Measurements from ENCODE around the gene AIFM3. TPM values are rescaled to one million over a fixed set of nuclear protein-coding genes. Genes with fewer than 3 reads are reported as not detected.

Gene AIFM3
- total RNA-seq, 4 donors from 2014 or later, result 0.11 to 2.0 (median 0.80) TPM

DNA sequence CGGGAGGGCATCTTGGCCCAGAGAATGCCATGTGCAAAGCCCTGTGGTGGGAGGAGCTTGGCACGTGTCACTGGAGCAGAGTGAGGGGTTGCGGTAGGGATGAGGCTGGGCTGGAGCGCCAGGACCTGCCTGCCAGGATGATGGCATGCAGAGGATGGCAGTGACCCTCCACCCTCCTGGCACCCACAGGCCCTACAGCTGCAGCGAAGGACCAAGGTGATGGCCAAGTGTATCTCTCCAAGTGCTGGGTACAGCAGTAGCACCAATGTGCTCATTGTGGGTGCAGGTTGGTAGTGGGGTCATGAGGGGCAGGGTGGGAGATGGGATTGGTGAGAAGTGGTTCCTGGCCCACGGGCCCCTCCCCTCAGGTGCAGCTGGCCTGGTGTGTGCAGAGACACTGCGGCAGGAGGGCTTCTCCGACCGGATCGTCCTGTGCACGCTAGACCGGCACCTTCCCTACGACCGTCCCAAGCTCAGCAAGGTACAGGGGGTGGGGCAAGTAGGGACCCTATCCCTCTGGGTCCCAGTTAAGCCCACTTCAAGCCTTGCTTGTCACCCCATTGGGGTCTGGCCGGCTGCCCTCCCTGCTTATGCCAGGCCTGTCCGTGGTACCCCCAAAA, 7.4 kb downstream of the AIFM3 start:
- H3K27me3 ChIP-seq, result no peaks in the 10 kb centered on the region
- 64 to 65% methylated on average over 7 to 16 of the region's 16 CpGs for WGBS, 2 donors
- no peak for DNase-seq
- no peak for TF ChIP-seq POLR2A (IDR thresholded peaks at IDR 0.05)
- TF ChIP-seq, protein P1, sequence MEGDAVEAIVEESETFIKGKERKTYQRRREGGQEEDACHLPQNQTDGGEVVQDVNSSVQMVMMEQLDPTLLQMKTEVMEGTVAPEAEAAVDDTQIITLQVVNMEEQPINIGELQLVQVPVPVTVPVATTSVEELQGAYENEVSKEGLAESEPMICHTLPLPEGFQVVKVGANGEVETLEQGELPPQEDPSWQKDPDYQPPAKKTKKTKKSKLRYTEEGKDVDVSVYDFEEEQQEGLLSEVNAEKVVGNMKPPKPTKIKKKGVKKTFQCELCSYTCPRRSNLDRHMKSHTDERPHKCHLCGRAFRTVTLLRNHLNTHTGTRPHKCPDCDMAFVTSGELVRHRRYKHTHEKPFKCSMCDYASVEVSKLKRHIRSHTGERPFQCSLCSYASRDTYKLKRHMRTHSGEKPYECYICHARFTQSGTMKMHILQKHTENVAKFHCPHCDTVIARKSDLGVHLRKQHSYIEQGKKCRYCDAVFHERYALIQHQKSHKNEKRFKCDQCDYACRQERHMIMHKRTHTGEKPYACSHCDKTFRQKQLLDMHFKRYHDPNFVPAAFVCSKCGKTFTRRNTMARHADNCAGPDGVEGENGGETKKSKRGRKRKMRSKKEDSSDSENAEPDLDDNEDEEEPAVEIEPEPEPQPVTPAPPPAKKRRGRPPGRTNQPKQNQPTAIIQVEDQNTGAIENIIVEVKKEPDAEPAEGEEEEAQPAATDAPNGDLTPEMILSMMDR (IDR thresholded peaks at IDR 0.05), result no peak
- intact Hi-C loops (cut with DNase I), result no loop called here
- H3K4me3 ChIP-seq (replicated peaks in 1 of 3), result no peak overlapping the region
- H3K27ac ChIP-seq, result no peak overlapping the region
- no peaks in the 10 kb centered on the region for H3K36me3 ChIP-seq
- no peaks in the 10 kb centered on the region for H3K9me3 ChIP-seq
- peaks cover 0 to under 1% of the 10 kb centered on the region in 2 donors for H3K4me1 ChIP-seq

DNA sequence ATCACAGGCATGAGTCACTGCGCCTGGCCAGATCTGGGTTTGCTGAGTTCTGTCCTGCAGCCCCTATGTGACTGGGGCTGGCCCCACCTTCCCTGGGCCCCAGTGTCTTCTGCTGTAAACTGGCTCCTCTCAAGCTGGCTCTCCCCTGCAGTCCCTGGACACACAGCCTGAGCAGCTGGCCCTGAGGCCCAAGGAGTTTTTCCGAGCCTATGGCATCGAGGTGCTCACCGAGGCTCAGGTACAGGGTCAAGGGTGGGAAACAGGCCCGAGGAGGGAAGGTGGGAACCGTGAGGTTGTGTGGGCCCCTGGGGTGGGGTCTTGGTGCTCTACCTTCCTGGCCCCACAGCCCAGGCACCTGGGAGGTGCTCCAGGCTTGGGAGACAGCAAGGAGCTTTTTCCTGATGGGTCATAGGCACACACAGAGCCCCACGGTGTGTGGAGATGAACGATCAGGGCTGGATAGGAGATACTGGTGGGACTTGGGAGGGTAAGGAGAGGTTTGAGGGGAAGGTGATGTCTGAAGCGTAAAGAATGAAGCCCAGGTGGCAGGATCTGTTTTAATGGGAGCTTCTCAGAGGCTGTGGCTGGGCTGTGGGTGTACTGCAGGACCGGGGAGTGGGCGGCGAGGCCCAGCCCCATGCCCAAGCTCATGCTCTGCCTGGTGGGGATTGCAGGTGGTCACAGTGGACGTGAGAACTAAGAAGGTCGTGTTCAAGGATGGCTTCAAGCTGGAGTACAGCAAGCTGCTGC, 8.7 kb downstream of the AIFM3 start:
- Histone ChIP-seq H3K27me3 (no peaks in the 10 kb centered on the region), H3K27ac (no peak overlapping the region), H3K36me3 (no peaks in the 10 kb centered on the region), H3K4me1 (peaks cover 8% of the 10 kb centered on the region in 2 donors), H3K4me3 (replicated peaks in 1 of 3) (no peak overlapping the region), H3K9me3 (no peaks in the 10 kb centered on the region)
- no peak for DNase-seq
- intact Hi-C loops (cut with DNase I), result no loop called here
- 81 to 88% methylated on average over 9 to 13 of the region's 14 CpGs for WGBS, 2 donors
- TF ChIP-seq POLR2A (IDR thresholded peaks at IDR 0.05), result no peak
- TF ChIP-seq, protein P1 (IDR thresholded peaks at IDR 0.05), result no peak

DNA sequence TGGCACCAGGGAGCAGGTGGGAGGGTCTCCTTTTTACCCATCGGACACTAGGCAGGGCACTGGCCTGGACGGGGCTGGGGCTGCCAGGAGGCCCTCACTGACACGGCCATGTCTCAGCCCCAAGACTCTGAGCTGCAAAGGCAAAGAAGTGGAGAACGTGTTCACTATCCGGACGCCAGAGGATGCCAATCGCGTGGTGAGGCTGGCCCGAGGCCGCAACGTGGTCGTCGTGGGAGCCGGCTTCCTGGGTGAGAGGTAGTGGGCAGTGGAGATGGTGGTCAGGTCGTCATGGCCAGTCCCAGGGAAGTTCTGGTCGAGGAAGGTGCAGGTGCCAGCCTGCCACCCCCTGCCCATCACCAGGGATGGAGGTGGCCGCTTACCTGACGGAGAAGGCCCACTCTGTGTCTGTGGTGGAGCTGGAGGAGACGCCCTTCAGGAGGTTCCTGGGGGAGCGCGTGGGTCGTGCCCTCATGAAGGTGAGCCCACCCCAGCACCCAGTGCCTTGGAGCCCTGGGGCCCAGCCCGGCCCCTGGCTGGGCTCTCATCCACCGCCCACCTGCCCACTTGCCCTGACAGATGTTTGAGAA, 9.3 kb downstream of the AIFM3 start:
- H3K9me3 ChIP-seq, result no peaks in the 10 kb centered on the region
- WGBS, 2 donors, result 81 to 85% methylated on average over 18 to 24 of the region's 24 CpGs

DNA sequence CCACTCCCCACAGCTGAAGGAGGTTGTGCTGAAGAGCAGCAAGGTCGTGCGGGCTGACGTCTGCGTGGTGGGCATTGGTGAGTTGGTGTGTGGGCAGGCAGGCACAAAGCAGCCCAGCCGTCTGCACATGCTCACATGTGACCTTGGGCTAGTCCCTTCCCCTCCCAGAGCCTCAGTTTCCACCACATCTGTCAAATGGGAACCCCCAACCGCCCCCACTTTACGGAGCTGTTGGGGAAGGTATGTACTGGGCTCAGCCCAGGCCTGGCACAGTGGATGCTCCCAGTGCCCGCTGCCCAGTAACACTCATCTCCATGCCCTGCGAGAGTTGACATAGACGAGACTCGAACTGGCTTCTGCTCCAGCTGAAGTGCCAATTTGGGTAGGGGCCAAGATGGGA, 10.0 kb downstream of the AIFM3 start:
- no peaks in the 10 kb centered on the region for H3K27me3 ChIP-seq
- no peak overlapping the region for H3K27ac ChIP-seq
- H3K4me1 ChIP-seq, result peaks cover 15 to 16% of the 10 kb centered on the region in 2 donors
- no peaks in the 10 kb centered on the region for H3K36me3 ChIP-seq
- DNase-seq, result no peak
- no peak for TF ChIP-seq POLR2A (IDR thresholded peaks at IDR 0.05)
- TF ChIP-seq, protein P1 (IDR thresholded peaks at IDR 0.05), result no peak
- intact Hi-C loops (cut with DNase I), result no loop called here
- 62 to 87% methylated on average over 4 to 10 of the region's 11 CpGs for WGBS, 2 donors
- no peaks in the 10 kb centered on the region for H3K9me3 ChIP-seq
- no peak overlapping the region for H3K4me3 ChIP-seq (replicated peaks in 1 of 3)

More for the DNA sequence above, 9.3 kb downstream of the AIFM3 start:
- no peaks in the 10 kb centered on the region for H3K36me3 ChIP-seq
- no peak for DNase-seq
- H3K27ac ChIP-seq, result no peak overlapping the region
- intact Hi-C loops (cut with DNase I), result no loop called here
- H3K27me3 ChIP-seq, result no peaks in the 10 kb centered on the region
- H3K4me1 ChIP-seq, result peaks cover 13 to 14% of the 10 kb centered on the region in 2 donors
- H3K4me3 ChIP-seq (replicated peaks in 1 of 3), result no peak overlapping the region
- TF ChIP-seq, protein P1 (IDR thresholded peaks at IDR 0.05), result no peak
- TF ChIP-seq POLR2A (IDR thresholded peaks at IDR 0.05), result no peak

Data from thyroid gland (tissue), 4 donors.